Measurements from ENCODE around the gene RAD51B.

Gene RAD51B

GRCh38 chr14:68349900-68350629 is 530.5 kb downstream of the RAD51B start:
- DNase-seq = peak; percentile 55

GRCh38 chr14:68355415-68355814 is 535.8 kb downstream of the RAD51B start:
- no peak for DNase-seq

- no peak for DNase-seq
These were observed 538.2 kb downstream of the RAD51B start for GRCh38 chr14:68357777-68358176.

GRCh38 chr14:68358500-68358899 is 538.9 kb downstream of the RAD51B start:
- no peak for DNase-seq

GRCh38 chr14:68359022-68359836 is 539.6 kb downstream of the RAD51B start:
- no peak for DNase-seq

GRCh38 chr14:68359837-68360552 is 540.4 kb downstream of the RAD51B start:
- no peak for DNase-seq

- no peak for DNase-seq
These were observed 541.7 kb downstream of the RAD51B start for GRCh38 chr14:68361231-68361630.

- DNase-seq = no peak
These were observed 543.3 kb downstream of the RAD51B start for GRCh38 chr14:68362846-68363245.

GRCh38 chr14:68363466-68363842 is 543.9 kb downstream of the RAD51B start:
- no peak for DNase-seq

GRCh38 chr14:68363843-68364767 is 544.5 kb downstream of the RAD51B start:
- peak; percentile 81 for DNase-seq

GRCh38 chr14:68364792-68365192 is 545.2 kb downstream of the RAD51B start:
- no peak for DNase-seq

GRCh38 chr14:68365228-68365627 is 545.6 kb downstream of the RAD51B start:
- DNase-seq = no peak

GRCh38 chr14:68366656-68367055 is 547.1 kb downstream of the RAD51B start:
- no peak for DNase-seq

- no peak for DNase-seq
These were observed 548.0 kb downstream of the RAD51B start for GRCh38 chr14:68367536-68367935.

- no peak for DNase-seq
These were observed 549.3 kb downstream of the RAD51B start for GRCh38 chr14:68368850-68369249.

GRCh38 chr14:68369281-68370056 is 549.9 kb downstream of the RAD51B start:
- DNase-seq = no peak

- no peak for DNase-seq
These were observed 550.4 kb downstream of the RAD51B start for GRCh38 chr14:68370057-68370360.

GRCh38 chr14:68372368-68372767 is 552.8 kb downstream of the RAD51B start:
- DNase-seq = no peak

GRCh38 chr14:68373124-68373646 is 553.6 kb downstream of the RAD51B start:
- DNase-seq = no peak

GRCh38 chr14:68373847-68374444 is 554.4 kb downstream of the RAD51B start:
- no peak for DNase-seq

- peak; percentile 79 for DNase-seq
These were observed 555.1 kb downstream of the RAD51B start for GRCh38 chr14:68374682-68375081.

Data from femur (tissue), 1 donor.